ENCODE measurements around the gene COL9A3.
"Not testable (repeated sequence)": the region's sequence is repeated elsewhere in the genome, so short reads cannot be mapped to it uniquely, and the experiment has no call there.

COL9A3 gene

GRCh38 chr20:62832951-62833391, 16.1 kb downstream of the COL9A3 start:
- DNase-seq (ENCODE audit: low read depth in 2 of 2, low spot score in 1 of 2) = no peak

GRCh38 chr20:62834967-62835730, 18.3 kb downstream of the COL9A3 start:
- DNase-seq (ENCODE audit: low read depth in 2 of 2, low spot score in 1 of 2) = no peak

GRCh38 chr20:62835931-62836861, 19.3 kb downstream of the COL9A3 start:
- no peak for DNase-seq (ENCODE audit: low read depth in 2 of 2, low spot score in 1 of 2)

- no peak for DNase-seq (ENCODE audit: low read depth in 2 of 2, low spot score in 1 of 2)
Observed at GRCh38 chr20:62836967-62837490, 20.2 kb downstream of the COL9A3 start.

GRCh38 chr20:62837790-62838127, 20.9 kb downstream of the COL9A3 start:
- no peak for DNase-seq (ENCODE audit: low read depth in 2 of 2, low spot score in 1 of 2)

- DNase-seq (ENCODE audit: low read depth in 2 of 2, low spot score in 1 of 2) = no peak
Observed at GRCh38 chr20:62838128-62838891, 21.5 kb downstream of the COL9A3 start.

GRCh38 chr20:62839261-62839660, 22.4 kb downstream of the COL9A3 start:
- DNase-seq (ENCODE audit: low read depth in 2 of 2, low spot score in 1 of 2) = no peak

- no peak for DNase-seq (ENCODE audit: low read depth in 2 of 2, low spot score in 1 of 2)
Observed at GRCh38 chr20:62839816-62840215, 23.0 kb downstream of the COL9A3 start.

- no peak for DNase-seq (ENCODE audit: low read depth in 2 of 2, low spot score in 1 of 2)
Observed at GRCh38 chr20:62840244-62841197, 23.7 kb downstream of the COL9A3 start.

GRCh38 chr20:62841705-62842212, 24.9 kb downstream of the COL9A3 start:
- no peak for DNase-seq (ENCODE audit: low read depth in 2 of 2, low spot score in 1 of 2)

GRCh38 chr20:62843656-62844055, 26.8 kb downstream of the COL9A3 start:
- DNase-seq (ENCODE audit: low read depth in 2 of 2, low spot score in 1 of 2) = no peak

GRCh38 chr20:62844182-62844581, 27.3 kb downstream of the COL9A3 start:
- DNase-seq (ENCODE audit: low read depth in 2 of 2, low spot score in 1 of 2) = no peak

GRCh38 chr20:62845416-62846160, 28.7 kb downstream of the COL9A3 start:
- no peak for DNase-seq (ENCODE audit: low read depth in 2 of 2, low spot score in 1 of 2)

- DNase-seq (ENCODE audit: low read depth in 2 of 2, low spot score in 1 of 2) = no peak
Observed at GRCh38 chr20:62846166-62846890, 29.5 kb downstream of the COL9A3 start.

GRCh38 chr20:62848917-62849316, 32.1 kb downstream of the COL9A3 start:
- not testable (repeated sequence) for DNase-seq (ENCODE audit: low read depth in 2 of 2, low spot score in 1 of 2)

- DNase-seq (ENCODE audit: low read depth in 2 of 2, low spot score in 1 of 2) = no peak
Observed at GRCh38 chr20:62849431-62849830, 32.6 kb downstream of the COL9A3 start.

- no peak for DNase-seq (ENCODE audit: low read depth in 2 of 2, low spot score in 1 of 2)
Observed at GRCh38 chr20:62850333-62850974, 33.6 kb downstream of the COL9A3 start.

- DNase-seq (ENCODE audit: low read depth in 2 of 2, low spot score in 1 of 2) = no peak
Observed at GRCh38 chr20:62852196-62852595, 35.3 kb downstream of the COL9A3 start.

All from stimulated activated CD8-positive, alpha-beta memory T cell treated with anti-CD3 and anti-CD28 coated beads, Interleukin-4, amount 100 ng/mL, for 4 hours (primary cell).